ENCODE results near the gene ATP1B2.
A peak's percentile ranks its signal among the peaks of the same experiment; 100 is the strongest.

- no peak for TF ChIP-seq CTCF (IDR thresholded peaks at IDR 0.05; ENCODE audit: borderline replicate concordance, extremely low read depth, low read length, poor library complexity, severe bottlenecking)
- TF ChIP-seq EZH2 (IDR thresholded peaks at IDR 0.05; ENCODE audit: borderline replicate concordance, low read depth, low read length, severe bottlenecking), result peak; percentile 19
Observed at GRCh38 chr17:7705269-7706255, 54.8 kb downstream of the ATP1B2 start.
